KOPT-K1 (cell line): ENCODE data around the gene HS1BP3.

Experiments used
- H3K27ac ChIP-seq: fragments of 200-600 bp; sonication (generic); 2 replicates; pipeline ENCODE4 v1.5.1; 2016; ENCODE audit warnings: antibody characterized with exemption, mild to moderate bottlenecking, low read depth, low read length; ENCODE audit not compliant: poor library complexity, severe bottlenecking
- H3K36me3 ChIP-seq: fragments of 200-600 bp; sonication (generic); 2 replicates; pipeline ENCODE4 v1.5.1; 2017; ENCODE audit warnings: antibody characterized with exemption, mild to moderate bottlenecking, low read length, moderate library complexity; ENCODE audit not compliant: insufficient read depth
- H3K9me3 ChIP-seq: fragments of 200-600 bp; sonication (generic); 2 replicates; pipeline ENCODE4 v1.5.1; 2017; ENCODE audit warnings: antibody characterized with exemption, low read length, mild to moderate bottlenecking; ENCODE audit not compliant: insufficient read depth, poor library complexity, severe bottlenecking

The HS1BP3 gene

DNA sequence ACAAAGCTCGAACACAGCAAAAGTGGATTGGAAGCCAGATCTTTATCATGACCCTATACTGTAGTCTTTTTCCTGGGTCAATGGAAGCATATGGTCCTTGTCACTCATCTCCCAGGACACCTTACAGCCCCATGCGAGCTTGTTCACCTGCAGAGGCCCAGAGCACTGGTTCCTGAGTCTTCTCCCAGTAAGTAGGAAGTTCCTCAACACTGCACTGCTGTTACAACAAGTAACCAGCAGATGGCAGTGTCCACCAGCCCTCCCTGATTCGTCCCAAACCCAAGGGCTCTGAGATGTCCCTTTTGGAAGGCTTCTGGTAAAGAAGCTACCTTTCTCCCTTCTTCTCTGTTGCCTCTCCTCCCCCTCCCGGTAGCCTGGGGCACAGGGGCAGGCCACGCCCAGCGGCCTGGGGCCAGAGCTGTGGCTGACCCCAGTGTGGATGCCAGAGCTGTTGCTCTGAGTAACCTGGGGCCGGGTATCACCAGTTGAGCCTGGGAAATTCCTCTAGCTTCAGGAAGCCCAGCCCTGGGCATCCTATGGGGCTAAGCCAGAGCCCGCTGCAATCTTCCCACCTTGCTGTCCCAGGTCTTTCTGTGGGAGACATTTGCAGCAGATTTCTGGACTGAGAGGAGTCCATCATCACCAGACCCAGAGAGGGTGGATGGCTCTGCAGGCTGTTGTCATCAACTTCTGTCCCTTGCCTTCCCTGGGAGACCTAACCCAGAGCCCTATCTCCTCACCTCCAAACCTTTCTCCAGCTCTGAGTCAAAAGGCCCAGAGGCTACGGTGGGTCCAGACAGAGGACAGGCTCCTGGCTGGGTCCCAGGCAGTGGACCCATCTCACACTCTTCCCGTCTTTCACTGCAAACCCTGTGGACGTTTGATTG, 10.8 kb upstream of the HS1BP3 start:
- Histone ChIP-seq H3K9me3 (no peaks in the 10 kb centered on the region), H3K36me3 (no peaks in the 10 kb centered on the region)

DNA sequence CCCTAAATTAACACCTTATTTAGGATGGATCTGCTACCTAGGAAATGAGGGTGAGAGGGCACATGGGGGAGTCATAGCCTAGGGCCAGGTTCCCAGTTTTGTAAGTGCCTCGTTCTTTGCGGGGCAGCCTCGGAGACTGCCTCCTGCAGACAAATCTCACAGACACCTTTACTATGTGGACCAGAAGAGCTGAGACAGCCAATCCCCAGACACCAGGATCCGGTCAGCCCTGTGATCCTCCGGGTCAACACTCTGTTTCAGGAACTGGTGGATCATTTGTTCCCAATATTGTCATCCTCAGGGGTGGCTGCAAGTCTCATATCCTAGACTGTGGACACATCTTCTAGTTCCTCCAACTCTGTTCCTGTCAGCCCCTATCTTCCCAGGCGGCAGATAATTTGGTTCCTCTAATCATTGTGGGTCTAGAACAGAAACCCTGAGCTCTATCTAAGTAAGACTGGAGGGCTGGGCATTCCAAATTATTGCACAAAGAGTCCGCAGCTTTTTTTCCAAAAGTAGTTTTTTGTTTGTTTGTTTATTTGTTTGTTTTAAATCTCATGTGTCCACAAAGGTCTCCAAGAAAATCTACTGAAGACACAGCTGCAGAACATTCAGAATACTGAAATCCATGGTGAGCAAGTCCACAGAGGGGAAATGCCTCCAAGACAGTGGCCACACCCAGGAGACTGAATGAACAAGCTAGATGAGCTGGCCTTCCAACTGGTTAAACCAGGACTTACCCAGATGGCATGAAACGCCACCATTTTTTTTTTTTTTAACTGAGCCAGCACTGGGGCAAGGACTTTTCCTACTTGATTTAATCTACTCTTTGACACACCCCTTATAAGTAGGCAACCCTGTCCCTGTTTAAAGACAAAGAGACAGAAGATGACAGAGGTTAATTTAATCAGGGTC, 9.9 kb upstream of the HS1BP3 start:
- Histone ChIP-seq H3K9me3 (no peaks in the 10 kb centered on the region), H3K27ac (no peak overlapping the region), H3K36me3 (no peaks in the 10 kb centered on the region)

More for the DNA sequence above, 10.8 kb upstream of the HS1BP3 start:
- no peak overlapping the region for H3K27ac ChIP-seq

DNA sequence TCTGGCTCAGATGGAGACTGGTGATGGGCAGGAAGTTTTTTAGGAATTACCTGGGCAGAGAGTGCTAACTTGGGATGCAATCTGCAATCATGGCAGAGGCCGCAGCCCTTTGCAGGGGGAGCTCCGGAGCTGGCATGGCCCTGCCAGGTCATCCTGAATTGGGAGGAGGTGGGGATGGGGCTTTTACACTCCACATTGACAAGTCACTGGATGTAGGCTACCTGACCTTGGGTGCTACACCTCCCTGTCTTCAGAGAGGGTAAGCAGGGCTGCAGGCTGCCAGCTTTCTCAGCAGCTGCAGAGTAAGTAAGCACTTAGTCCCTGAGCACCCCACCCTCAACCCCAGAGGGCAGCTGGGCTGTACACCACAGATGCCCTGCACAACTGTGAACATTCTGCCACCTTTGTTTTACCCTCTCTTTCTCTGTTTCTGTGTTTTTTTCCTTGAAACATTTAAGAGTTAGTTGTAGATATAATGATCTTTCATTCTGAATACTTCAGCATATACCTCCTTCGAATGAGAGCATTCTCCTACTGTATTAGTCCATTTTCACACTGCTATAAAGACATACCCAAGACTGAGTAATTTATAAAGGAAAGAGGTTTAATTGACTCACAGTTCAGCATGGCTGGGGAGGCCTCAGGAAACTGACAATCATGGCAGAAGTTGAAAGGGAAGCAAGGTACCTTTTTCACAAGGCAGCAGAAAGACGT, 6.8 kb upstream of the HS1BP3 start:
- no peaks in the 10 kb centered on the region for H3K9me3 ChIP-seq
- no peak overlapping the region for H3K27ac ChIP-seq
- no peaks in the 10 kb centered on the region for H3K36me3 ChIP-seq

DNA sequence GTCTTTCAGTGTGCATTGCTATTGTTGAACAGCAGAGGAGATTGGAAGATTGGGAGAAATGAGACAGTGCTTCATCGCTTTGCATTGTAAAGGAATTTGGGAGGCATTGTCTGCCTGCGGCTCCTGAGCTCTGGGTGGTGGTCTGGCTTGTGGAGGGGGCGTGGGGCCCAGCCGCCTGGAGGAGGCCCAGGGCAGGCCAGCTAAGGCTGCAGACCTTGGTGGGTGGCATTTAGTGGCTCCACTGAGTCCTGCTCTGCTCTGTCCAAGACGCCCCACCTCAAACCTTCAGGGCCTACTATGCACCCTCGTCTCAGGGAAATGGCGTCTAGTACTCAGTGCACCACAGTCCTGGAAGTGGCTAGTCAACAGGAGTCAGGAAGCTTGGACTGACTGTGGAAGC, 5.7 kb upstream of the HS1BP3 start:
- no peaks in the 10 kb centered on the region for H3K36me3 ChIP-seq
- no peaks in the 10 kb centered on the region for H3K9me3 ChIP-seq
- H3K27ac ChIP-seq = no peak overlapping the region

DNA sequence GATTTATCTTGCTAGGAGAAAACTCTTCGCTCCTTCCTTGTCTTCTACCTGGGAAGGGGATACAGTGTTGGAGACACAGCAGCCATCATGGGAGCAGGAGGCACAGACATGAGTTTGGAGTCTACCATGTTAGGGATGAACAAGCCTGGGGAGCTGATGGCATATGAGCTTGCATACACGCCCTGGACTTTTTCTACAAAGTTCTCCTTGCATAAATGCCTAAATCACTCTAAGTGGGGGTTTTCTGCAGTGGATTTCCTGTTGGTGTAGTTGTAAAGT, 3.6 kb upstream of the HS1BP3 start:
- H3K27ac ChIP-seq = no peak overlapping the region
- H3K36me3 ChIP-seq = no peaks in the 10 kb centered on the region

DNA sequence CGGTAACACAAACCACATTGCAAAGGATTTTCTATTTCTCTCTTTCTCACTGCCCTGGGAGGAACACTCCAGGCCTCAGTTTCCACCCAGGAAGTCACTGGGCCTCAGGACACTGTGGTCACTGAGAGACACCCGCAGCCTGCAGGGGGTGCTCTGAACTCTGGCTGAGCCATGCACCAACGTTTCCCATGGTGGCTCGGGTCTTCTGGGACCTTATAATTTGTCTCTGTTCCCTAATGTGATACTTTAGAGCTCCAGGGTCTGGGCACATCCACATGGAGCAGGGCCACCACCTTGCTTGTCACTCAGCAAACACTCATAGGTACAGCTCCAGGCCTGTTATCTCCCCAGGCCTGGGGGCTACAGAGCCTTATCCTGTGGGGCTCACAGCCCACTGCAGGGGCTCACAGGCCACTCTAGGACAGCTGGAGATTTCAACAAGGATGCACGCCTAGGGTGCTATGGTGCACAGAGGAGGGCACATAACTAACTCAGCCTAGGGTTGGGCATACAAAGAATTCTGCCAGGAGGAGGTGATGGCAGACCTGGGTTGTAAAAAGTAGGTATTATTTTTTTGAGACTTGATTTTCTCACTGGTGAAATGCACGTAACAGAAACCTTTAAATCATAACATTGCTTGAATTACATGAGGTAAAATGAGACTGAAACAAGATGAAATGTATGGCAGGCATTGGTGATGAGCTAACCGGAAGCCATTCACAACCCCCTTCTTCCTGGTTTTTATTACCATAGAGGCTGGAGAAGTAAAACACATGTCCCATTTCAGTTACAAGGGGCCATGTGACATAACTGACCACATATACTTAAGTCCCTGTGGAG, 3.0 kb upstream of the HS1BP3 start:
- Histone ChIP-seq H3K27ac (no peak overlapping the region), H3K36me3 (no peaks in the 10 kb centered on the region), H3K9me3 (no peaks in the 10 kb centered on the region)

More for the DNA sequence above, 3.6 kb upstream of the HS1BP3 start:
- H3K9me3 ChIP-seq = no peaks in the 10 kb centered on the region

DNA sequence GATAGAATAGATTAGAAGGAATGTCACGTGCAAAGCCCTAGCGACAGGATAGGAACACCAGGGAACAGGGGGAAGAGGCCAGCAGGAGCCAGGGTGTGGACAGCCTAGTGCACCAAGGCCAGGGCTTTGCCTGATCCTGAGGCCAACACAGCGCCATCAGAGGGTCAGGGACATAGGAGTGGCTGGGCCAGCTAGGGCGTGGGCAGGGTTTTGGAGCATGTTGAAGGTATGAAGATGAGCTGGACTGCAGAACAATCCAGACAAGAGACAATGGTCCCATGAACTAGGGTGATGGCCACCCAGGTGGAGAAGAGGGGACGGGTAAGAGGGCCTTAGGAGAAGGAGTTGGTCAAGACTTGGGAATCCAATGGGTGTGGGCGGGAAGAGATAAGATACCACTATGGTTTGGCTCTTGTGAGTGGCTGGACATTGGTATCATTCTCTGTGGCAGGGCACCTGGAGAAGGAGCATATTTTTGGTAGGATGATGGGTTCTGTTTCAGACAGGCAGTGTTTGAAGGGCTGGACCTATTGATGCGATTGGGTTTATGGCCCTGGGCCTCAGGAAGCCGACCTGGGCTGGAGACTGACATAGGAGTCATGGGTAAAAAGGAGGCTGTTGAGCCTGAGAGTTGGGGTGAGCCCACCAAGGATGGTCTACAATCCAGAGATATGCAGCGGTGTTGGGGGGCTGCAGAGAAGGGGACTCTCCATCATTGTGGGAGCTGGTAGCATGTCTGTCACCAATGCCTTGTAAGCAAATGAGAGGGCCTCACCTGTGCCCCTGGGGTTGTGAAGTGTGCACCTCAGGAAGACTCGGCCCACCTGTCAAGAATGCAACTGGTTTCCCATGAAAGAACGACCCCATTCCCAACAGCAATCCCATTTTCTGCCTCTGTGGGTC, 2.0 kb upstream of the HS1BP3 start:
- Histone ChIP-seq H3K36me3 (no peaks in the 10 kb centered on the region), H3K9me3 (no peaks in the 10 kb centered on the region), H3K27ac (no peak overlapping the region)

DNA sequence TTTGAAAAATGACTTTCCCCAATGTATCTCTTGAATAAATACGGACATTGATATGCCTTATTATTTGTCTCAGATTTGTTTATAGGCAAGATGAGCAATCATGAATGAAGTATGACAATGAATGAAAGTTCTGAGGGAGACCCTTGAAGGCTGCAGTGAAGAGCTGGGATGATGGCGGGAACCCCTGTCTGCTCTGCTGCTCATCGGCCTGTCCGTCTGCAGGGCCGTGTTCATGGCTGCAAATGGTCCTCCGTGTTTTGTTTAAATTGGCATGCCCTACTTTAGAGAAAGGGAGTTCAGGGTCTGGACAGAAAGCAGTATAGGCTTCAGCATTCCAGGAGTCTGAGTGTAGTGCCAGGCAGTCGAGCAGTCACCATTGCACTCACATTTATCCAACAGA, 1.2 kb upstream of the HS1BP3 start:
- Histone ChIP-seq H3K27ac (no peak overlapping the region), H3K9me3 (no peaks in the 10 kb centered on the region), H3K36me3 (no peaks in the 10 kb centered on the region)

DNA sequence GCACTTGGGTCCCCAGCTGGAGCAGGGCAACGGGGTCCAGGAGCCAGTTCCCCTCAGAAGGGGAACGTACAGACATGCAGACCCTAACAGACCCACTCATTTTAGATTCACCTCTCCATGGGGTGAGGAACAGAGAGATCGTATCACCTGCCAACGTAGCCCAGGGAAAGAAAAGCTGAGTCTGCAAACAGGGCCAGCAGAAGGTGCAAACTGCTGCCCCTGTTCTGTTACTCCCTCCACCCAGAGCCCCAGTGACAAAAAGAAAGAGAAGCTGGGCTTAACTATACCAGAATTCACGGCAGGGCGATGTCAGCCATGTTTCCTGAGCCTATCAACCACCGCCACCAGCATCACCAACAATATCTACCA, 817 bp upstream of the HS1BP3 start:
- no peaks in the 10 kb centered on the region for H3K9me3 ChIP-seq
- H3K27ac ChIP-seq = peak overlapping the region; percentile 44
- H3K36me3 ChIP-seq = no peaks in the 10 kb centered on the region

DNA sequence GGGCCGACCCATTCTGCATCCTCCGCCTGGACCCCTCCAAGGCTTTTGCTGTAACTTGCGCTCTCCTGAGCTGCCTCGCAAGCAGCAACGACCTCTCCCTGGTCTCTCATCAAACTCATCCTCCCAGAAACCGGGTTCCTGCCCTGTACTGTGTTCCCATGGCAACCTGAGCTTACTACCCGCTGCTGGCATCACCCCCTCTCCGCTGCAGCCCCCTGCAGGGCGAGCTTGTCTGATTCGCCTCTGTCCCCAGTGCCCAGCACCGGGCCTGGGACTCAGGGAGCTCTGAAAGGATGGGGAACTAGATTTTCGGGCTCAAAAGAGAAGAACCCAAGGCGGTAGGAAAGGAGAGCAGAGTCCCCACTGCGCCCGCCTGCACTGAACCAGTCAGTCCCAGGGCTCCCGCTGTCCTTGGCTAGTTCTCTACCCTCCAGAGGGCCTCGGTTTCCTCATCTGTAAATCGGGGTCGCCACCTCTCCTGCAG, 463 bp downstream of the HS1BP3 start:
- Histone ChIP-seq H3K27ac (peak overlapping the region; percentile 34), H3K9me3 (no peaks in the 10 kb centered on the region), H3K36me3 (no peaks in the 10 kb centered on the region)

DNA sequence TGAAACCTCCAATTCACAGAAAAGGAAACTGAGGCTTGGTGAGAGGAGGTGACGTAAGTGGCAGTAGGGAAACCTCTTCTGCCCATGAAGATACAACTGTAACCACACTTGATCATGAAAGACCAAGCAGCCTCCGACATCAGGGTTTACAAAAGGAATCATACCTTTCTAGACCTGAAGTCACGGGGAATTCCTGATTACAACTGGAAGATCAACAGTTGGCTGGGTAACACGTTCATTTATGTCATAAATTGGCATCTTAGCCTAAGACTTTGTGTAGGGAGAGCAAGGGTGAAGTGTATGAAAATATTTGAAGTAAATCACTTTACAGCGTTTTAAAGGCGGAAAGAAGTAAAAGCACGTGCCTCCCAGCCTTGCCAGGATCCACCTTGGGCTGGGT, 922 bp downstream of the HS1BP3 start:
- Histone ChIP-seq H3K27ac (no peak overlapping the region), H3K9me3 (no peaks in the 10 kb centered on the region), H3K36me3 (no peaks in the 10 kb centered on the region)

DNA sequence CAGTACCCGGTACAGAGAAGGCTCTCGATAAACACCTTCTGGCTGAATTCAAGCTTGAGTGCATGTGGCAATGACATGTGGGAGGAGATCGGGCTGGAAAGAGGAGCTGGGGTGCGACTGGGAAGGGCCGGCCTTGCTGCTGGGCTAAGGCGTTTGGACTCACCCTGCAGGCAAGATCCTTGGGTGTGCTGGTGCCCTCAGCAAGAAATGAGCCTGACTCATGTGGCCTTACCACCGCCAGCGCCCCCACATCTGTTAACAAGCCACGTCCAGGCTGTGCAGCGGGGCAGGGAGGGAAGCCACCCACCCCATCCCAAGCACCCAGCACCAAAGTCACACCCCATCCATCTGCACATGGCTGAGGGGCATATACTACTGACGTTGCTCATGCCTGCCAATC, 1.3 kb downstream of the HS1BP3 start:
- H3K36me3 ChIP-seq = no peaks in the 10 kb centered on the region
- H3K9me3 ChIP-seq = no peaks in the 10 kb centered on the region
- no peak overlapping the region for H3K27ac ChIP-seq

DNA sequence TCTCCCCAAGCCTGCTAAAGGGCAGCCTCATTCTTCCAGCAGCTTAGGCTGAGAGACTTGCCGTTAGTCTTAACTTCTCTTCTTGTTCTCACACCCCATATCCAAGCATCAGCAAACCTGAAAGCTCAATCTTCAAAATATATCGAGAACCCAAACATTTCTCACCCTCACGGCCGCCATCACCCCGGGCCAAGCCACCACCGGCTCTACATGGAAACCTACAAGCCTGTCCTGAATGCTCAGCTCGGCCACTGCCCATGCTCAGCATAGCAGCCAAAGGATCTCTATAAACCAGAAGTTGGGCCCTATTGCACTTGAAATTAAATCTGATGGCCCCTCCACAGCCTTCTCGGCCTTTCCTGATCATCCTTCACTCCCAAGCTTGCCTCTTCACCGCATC, 2.1 kb downstream of the HS1BP3 start:
- Histone ChIP-seq H3K36me3 (no peaks in the 10 kb centered on the region), H3K27ac (no peak overlapping the region), H3K9me3 (no peaks in the 10 kb centered on the region)

DNA sequence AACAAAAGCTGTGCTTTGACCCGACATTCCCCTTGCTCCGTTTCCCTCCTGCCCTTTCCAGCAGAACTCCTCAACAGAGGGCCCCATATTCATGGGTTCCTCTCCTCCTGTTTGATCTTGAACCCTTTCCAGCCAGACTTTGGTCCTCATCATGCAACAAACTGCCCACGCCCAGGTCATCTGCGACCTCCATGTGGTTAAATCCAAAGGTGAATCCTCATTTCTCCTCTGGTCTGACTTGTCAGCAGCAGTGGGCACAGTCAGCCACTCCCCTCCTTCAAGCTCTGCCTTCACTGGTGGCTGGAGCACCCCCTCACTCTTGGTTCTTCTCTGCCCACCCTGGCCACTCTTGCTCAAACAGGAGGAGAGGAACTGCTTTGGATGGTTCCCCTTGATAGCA, 2.7 kb downstream of the HS1BP3 start:
- no peaks in the 10 kb centered on the region for H3K36me3 ChIP-seq
- H3K27ac ChIP-seq = no peak overlapping the region
- H3K9me3 ChIP-seq = no peaks in the 10 kb centered on the region
